Frontal cortex (tissue), 4 donors: ENCODE results near the gene IFT122. TPM values are rescaled to one million over a fixed set of nuclear protein-coding genes. Genes with fewer than 3 reads are reported as not detected.
"Not testable (repeated sequence)": the region's sequence is repeated elsewhere in the genome, so short reads cannot be mapped to it uniquely, and the experiment has no call there.

ENCODE experiments used
- DNase-seq, 2 donors: peaks; one replicate each; pipeline ENCODE4 v3.0.0; 2012; ENCODE audit warnings: low spot score in 2 of 2
- FAIRE-seq: peaks from 2 replicates; lab custom pipeline; 2012; peaks lifted over from hg19 to GRCh38; lab: Jason Lieb, UNC
- total RNA-seq: library from RNA; depleted of rRNA; stranded (reverse); fragments of >200 nt; gene quantifications from one replicate; pipeline ENCODE4 v1.2.3, GENCODE V29; 2014
- donor health status: control.
- donor health status: control.
- donor health status: control.

The IFT122 gene
- total RNA-seq, 1 donor from 2014 or later: 30.2 TPM

DNA sequence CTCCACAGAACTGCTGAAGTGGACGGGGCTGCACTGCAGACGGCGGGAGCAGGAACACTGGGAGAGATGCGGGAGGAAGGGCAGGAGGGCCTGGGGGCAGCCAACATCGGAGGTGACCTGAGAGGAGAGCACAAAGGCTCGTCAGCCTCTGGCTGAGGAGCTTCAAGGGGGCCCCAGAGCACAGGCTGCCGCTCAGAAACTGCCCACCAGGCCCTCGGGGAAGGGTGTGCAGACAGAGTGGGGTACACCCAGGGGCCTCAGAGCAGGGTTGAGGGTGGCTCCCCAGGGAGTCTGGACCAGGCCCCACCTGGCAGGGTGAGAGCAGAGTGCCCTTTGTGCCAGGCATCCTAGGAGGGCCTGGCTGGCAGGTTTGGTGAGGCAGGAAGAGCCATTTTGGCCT lies 73.7 kb downstream of the IFT122 start:
- DNase-seq (no peak), FAIRE-seq (no peak)

DNA sequence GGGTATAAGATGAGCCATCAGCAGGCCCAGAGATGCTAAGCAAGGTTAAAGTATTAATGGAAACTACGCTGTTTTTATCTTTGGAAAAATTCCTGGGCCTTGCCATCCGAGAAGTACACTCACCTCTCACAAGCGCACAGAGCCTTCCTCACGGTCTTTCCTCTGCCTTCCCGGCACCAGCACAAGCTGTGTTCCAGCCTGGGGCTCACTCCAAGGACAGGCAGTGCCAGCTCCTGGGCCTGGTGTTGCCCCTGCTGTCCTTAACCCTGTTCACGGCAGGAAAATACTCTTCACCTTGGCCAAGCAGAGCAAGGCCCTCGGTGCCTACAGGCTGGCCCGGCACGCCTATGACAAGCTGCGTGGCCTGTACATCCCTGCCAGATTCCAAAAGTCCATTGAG lies 74.1 kb downstream of the IFT122 start:
- DNase-seq (no peak), FAIRE-seq (no peak)

DNA sequence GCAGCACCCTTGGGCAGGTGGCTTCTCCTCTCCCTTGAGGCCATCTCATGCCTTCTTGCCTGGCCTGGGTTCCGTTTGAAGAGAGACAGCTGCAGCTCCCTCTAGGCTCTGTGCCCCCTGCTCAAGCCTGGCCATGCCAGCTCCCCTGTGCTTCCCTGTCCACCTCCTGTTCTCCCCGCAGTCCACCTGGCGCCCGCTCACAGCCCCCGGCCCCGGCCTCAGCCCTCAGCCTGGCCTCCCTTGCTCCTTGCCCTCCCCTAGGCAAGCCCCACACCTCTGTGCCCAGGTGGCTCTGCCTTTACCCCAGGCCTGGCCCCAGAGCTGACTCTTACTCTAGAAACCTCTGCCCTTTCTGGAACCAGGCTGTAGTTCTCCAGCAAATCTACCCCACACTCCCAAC lies 74.5 kb downstream of the IFT122 start:
- DNase-seq (no peak), FAIRE-seq (no peak)

DNA sequence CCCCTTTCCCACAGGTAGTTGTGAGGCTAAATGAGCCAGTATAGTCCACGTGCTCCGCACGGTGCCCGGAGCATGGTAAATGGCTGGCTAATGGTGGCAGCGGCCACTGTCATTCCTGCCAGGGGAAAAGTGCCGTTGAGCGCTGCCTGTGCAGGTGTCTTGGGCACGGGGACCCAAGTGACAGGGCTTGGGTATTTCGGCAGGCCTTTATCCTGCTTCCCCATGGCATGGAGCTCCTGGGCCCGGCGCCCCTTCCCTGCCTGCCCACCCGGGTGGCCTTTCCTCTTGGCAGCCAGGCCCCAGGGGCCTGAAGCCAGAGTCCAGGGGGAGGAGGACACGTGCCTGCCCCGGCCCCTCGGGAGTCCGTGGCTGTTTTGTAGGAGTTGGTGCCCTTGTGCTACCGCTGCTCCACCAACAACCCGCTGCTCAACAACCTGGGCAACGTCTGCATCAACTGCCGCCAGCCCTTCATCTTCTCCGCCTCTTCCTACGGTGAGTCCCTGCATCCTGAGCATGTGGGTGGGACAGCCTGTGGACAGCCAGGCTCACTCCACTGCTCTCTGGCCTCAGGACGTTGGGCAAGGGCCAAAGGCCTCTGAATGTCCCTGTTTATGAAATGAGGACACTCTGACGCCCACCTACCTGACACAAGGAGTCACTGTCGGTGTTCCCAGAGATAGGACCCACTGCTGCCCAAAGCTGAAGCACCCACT lies 75.2 kb downstream of the IFT122 start:
- not testable (repeated sequence) for FAIRE-seq, DNase-seq

DNA sequence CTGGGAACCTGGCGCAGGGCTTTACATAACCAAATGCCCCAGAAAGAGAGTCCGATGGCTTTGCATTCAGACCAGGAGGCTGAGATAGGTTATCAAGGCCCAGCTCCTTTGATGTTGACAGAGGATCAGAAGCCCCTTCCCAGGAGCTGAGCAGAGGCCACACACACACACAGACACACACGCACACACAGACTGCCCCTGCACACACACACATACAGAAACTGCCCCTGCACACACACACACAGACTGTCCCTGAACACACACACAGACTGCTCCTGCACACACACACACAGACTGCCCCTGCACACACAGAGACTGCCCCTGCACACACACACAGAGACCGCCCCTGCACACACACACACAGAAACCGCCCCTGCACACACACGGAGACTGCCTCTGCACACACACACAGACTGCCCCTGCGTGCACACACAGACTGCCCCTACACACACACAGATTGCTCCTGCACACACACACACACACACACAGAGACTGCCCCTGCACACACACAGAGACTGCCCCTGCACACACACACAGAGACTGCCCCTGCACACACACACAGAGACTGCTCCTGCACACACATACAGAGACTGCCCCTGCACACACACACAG lies 75.9 kb downstream of the IFT122 start:
- DNase-seq, FAIRE-seq: not testable (repeated sequence)

DNA sequence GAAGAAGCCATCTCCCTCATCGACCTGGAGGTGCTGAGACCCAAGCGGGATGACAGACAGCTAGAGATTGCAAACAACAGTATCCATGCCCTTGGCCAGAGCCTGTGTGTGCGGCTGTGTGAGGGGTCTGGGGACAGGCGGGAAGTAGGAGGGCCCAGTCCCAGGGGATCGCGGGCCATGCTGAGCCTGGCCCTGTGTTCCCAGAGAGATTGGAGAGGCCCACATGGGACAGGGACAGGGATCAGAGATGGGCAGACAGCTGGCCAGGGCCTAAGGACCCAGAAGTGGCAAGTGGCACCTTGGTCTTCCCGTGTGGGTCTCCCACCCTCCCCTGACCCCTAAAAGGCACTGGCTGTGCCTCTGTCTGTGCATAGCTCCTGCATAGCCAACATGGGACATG lies 77.5 kb downstream of the IFT122 start:
- FAIRE-seq (no peak), DNase-seq (no peak)

DNA sequence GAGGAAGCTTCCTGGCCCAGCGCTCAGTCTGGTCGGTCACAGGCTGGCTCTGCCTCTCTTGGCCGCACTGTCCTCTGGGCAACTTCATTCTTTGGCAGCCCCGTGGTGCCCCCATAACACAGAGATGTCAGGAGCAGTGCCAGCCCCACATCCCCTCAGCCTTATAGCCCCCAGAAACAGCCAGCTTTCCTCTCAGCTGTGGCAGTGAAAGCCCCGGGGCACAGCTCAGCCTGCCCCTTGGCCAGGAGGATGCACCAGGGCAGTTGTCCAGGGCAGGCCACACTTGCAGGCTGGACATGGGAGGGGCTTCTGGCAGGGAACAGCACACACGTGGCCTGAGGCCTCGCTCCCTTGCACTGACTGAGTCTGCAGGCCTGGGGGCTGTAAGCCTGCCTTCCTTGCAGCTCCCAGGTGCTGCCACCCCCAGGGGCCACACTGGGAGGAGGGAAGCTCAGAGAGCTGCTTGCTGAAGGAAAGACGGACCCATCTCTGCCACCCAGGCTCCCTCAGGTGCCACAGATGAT lies 78.1 kb downstream of the IFT122 start:
- FAIRE-seq (no peak), DNase-seq (no peak)

DNA sequence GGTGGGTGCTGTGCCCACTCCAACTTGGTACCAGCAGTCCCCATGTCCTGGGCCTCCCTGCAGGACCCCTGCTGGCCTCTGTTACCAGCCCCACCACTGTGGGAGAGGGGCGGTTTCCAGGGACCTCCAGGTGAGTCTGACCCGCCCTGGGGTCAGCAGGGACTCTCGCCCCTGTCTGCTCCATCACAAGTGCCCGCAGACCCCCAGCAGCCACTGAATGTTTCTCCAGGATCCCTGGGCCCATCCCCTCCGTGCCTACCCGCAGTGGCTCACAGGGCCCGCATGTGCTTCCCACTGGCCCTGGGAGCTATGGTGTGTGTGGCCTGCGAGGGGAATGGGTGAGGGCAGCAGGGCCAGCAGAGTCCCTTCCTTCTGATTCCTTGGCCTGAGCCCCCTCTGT lies 78.6 kb downstream of the IFT122 start:
- DNase-seq (no peak), FAIRE-seq (no peak)

DNA sequence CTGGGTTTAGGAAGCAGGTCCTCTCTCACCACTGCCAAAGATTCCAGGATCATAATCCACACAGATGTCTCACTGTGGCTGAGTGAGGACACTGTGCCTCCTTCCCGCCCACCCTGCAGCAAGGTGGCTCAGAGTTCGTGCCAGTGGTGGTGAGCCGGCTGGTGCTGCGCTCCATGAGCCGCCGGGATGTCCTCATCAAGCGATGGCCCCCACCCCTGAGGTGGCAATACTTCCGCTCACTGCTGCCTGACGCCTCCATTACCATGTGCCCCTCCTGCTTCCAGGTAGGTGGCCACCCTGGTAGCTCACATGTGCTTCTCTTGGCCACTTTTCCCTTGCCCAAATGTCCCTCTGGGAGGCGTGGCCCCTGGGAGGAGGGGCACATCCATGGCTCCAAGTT lies 79.4 kb downstream of the IFT122 start:
- DNase-seq: no peak
- FAIRE-seq: no peak

DNA sequence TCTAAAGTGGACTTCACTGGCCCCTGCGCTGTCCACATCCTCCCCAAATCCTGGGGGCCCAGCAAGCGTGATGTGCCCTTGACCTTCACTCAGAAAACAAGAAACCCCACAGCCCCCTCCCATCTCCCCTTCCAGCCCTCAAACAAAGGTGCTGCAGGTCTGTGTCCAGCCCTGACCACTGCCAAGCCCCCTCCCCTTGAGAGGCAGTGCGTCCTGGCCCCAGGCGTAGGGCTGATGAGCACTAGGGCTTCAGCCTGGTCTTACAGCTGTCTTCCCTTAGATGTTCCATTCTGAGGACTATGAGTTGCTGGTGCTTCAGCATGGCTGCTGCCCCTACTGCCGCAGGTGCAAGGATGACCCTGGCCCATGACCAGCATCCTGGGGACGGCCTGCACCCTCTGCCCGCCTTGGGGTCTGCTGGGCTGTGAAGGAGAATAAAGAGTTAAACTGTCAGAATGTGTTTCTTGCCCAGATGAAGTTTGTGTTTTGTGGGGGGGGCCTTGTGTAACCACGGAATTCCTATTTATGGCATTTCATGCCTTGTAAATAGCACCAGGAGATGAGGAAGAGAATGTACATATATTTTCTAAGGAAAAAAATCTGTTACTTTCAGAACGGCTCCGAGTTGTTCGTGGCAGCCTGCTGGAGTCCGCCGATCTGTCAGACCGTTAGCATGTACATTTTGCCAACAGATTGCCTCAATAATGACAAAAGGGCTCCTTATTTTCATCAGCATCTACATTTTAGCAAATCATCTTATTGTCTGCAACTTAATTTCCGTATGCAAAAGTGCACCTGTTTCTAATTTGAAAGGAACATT lies 80.1 kb downstream of the IFT122 start:
- DNase-seq (no peak), FAIRE-seq (no peak)

DNA sequence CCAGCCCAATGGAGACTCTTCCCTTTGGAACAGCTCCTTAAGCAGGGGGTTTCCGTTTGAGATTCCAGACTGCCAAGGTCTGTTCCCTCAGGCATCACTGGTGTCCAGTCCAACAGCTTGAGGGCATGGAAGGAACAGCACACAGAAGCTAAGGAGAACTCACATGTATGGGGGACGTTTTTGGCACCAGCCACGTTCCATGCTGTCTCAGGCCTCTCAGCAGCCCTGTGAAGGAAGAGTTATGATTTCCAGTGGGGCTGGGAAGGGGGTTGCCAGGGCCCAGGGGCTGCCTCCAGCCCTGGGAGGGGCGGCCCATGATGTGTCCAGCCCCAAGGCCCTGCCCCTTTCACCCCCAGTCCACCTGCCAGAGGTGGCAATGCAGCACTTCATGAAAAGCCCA lies 80.9 kb downstream of the IFT122 start:
- FAIRE-seq (no peak), DNase-seq (no peak)

DNA sequence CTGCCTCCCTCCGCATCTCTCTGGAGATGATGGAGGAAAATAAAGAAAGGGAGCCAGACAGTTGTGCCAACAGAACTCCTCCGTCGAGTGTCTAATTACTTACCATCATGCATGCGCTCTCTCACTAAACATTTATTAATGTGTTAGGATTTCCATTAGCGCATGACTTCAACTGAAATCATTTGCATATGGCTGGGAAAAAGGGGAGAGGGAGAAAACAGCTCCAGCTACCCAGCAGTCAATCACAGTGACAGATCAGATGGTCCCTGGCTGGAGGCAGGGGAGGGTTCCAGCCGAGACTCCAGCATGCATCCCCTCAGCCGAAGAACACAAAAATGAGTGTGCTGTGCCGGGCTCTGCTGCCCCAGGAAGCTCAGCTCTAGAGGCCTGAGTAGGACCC lies 81.6 kb downstream of the IFT122 start:
- no peak for FAIRE-seq
- DNase-seq: no peak

DNA sequence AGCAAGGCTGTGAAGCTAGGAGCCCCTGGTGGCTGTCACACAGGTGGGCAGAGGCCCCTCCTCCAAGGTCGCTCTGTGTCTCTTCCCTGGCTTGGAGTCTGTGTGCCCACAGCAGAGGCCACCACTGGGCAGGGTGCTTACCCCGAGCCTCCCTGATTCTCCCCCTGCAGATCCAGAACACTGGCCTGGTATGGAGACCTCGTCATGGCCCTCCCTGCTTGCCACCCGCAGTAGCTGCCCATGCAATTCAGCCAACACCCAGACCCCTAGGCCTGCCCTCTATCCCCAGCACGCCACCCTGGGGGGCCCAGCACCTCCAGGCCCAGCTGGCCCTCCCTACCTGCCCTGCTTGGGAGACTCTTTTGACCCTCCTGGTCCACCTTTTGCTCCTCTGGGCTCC lies 82.9 kb downstream of the IFT122 start:
- DNase-seq (no peak), FAIRE-seq (no peak)

DNA sequence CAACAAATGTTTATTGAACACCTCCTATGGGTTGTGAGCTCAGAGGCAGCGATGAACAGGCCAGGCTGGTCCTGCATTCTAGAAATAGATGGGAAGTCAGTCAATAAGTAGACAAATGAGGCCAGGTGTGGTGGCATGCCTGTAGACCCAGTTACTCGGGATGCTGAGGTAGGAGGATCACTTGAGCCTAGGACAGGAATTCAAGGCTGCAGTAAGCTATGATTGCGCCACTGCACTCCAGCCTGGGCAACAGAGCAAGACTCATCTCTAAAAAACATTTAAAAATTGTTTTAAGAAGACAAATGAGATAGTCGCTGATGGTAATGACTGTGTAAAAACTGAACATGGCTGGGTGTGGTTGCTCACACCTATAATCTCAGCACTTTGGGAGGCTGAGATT lies 84.1 kb downstream of the IFT122 start:
- FAIRE-seq: no peak
- DNase-seq: no peak

DNA sequence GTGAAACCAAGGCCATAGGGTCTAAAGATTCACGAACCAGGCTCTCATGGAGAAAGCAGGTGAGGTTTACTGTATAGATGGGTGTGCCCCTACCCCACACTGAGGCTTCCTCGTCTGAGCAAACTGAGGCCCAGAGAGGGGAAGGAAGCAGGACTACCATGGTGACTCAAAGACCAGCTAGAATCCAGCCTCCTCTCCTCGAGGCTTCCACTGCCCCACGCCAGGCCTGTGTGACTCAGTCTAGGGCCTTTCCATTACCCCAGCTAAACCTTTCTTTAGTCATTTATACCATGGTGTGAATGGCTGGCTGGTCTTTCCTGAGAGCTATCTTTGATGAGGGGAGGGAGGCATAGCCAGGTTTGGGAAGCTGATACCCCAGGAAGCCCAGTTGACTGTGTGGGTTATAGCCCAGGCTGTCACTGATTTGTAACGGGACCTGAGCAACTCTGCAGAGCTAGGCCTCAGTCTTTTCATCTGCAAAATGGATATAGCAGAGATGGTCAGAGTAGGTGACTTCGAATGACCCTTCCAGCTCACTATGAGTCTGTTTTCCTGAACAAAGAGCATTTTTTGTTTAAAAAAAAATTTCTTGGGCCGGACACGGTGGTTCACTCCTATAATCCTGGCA lies 85.4 kb downstream of the IFT122 start:
- no peak for DNase-seq
- no peak for FAIRE-seq

DNA sequence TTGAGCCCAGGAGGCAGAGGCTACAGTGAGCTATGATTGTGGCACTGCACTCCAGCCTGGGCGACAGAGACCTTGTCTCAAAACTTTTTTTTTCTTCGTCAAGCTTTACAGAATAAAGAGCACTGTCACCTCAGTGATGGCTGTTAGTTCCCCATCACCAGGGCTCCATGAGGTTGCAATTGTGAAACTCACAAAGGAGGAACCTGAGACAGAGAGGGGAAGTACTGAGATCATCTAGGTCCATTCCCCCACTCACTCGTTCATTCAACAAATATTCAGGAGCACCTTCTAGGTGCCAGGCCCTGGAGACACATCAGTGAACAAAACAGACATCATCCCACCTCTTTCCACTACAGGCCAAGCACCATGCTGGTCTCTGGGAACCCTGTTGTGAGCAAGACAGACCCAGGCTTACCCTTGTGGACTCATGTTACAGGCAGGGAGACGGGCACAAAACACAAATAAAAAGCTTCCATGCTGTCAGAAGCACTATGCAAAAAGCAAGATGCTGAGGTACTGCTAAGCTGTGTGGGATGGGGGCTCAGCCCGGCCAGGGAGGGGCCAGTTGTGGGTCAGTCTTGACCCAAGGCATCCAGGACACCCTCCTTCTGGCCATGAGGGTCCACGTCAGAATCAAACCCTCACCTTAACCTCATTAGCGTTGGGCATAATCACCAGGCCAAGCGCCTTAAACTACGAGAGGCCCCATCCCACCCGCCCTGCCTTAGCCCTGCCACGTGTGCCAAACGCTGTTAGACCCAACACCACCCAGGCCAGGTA lies 86.3 kb downstream of the IFT122 start:
- FAIRE-seq: no peak
- no peak for DNase-seq

DNA sequence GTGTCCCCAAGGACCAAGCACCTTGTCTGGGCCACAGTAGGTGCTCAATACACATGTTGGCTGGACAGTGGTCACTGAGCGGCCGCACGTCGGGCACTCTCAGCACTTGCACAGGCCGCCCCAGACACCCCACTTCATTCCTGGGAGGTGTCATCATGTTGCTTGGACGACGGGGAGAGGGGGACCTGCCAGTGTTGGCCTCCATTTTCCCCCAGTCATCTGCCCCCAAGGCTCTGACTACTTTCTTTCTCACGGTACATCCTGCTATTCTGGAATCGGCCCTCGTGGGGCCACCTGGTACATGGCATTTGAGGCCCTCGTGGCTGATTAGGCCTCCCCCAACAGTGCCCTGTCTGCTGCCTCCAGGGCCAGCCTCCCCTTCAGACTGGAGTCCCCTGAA lies 87.2 kb downstream of the IFT122 start:
- no peak for DNase-seq
- no peak for FAIRE-seq

DNA sequence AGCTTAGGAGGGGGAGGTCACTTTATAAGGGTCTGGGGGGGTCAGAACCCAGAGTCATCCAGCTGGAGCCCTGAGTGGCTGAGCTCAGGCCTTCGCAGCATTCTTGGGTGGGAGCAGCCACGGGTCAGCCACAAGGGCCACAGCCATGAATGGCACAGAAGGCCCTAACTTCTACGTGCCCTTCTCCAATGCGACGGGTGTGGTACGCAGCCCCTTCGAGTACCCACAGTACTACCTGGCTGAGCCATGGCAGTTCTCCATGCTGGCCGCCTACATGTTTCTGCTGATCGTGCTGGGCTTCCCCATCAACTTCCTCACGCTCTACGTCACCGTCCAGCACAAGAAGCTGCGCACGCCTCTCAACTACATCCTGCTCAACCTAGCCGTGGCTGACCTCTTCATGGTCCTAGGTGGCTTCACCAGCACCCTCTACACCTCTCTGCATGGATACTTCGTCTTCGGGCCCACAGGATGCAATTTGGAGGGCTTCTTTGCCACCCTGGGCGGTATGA lies 88.6 kb downstream of the IFT122 start, which contains the start of gene RHO:
Gene RHO (plus strand): TSS at position 51 of the 512 bp plus-strand sequence. CDS start 95 bp downstream, at position 146.
- FAIRE-seq (no peak), DNase-seq (no peak)
